Activated CD4-positive, CD25-positive, alpha-beta regulatory T cell treated with anti-CD3 and anti-CD28 coated beads, Interleukin-2, amount 50 U/mL, for 16 hours (primary cell): ENCODE data around the gene ADAMTSL1.

Experiments
- DNase-seq: peaks from one replicate; pipeline ENCODE4 v3.0.0-alpha.2; 2020; ENCODE audit warnings: low read depth, low spot score

Gene ADAMTSL1

GRCh38 chr9:18806232-18807080, 332.5 kb downstream of the ADAMTSL1 start:
- no peak for DNase-seq

- no peak for DNase-seq
These were observed 336.6 kb downstream of the ADAMTSL1 start for GRCh38 chr9:18810581-18810980.

- DNase-seq, result no peak
These were observed 337.2 kb downstream of the ADAMTSL1 start for GRCh38 chr9:18811171-18811570.

GRCh38 chr9:18819418-18819817, 345.5 kb downstream of the ADAMTSL1 start:
- no peak for DNase-seq

- no peak for DNase-seq
These were observed 346.7 kb downstream of the ADAMTSL1 start for GRCh38 chr9:18820566-18821095.

GRCh38 chr9:18821788-18822187, 347.8 kb downstream of the ADAMTSL1 start:
- no peak for DNase-seq

GRCh38 chr9:18822850-18823249, 348.9 kb downstream of the ADAMTSL1 start:
- no peak for DNase-seq

- no peak for DNase-seq
These were observed 350.2 kb downstream of the ADAMTSL1 start for GRCh38 chr9:18824095-18824666.

GRCh38 chr9:18825656-18826170, 351.8 kb downstream of the ADAMTSL1 start:
- no peak for DNase-seq

GRCh38 chr9:18826248-18826647, 352.3 kb downstream of the ADAMTSL1 start:
- DNase-seq, result no peak

- no peak for DNase-seq
These were observed 355.1 kb downstream of the ADAMTSL1 start for GRCh38 chr9:18829066-18829465.

GRCh38 chr9:18829873-18830272, 355.9 kb downstream of the ADAMTSL1 start:
- DNase-seq, result no peak

- DNase-seq, result no peak
These were observed 360.9 kb downstream of the ADAMTSL1 start for GRCh38 chr9:18834740-18835361.

GRCh38 chr9:18837402-18837801, 363.4 kb downstream of the ADAMTSL1 start:
- no peak for DNase-seq

GRCh38 chr9:18847576-18848275, 373.8 kb downstream of the ADAMTSL1 start:
- no peak for DNase-seq

GRCh38 chr9:18848657-18849056, 374.7 kb downstream of the ADAMTSL1 start:
- DNase-seq, result no peak

GRCh38 chr9:18849270-18849669, 375.3 kb downstream of the ADAMTSL1 start:
- no peak for DNase-seq

GRCh38 chr9:18849890-18850677, 376.1 kb downstream of the ADAMTSL1 start:
- DNase-seq, result no peak

GRCh38 chr9:18851069-18851795, 377.3 kb downstream of the ADAMTSL1 start:
- DNase-seq, result no peak

- no peak for DNase-seq
These were observed 381.7 kb downstream of the ADAMTSL1 start for GRCh38 chr9:18855656-18856055.
